PFSK-1 (cell line): ENCODE data around the gene VPS13D.

Experiments used
- TAF1 ChIP-seq: IDR thresholded peaks from 2 replicates; pipeline ENCODE4 v1.6.1; 2012; ENCODE audit warnings: low read length, control low read depth, borderline replicate concordance; ENCODE audit not compliant: insufficient read depth
- TF ChIP-seq, protein P1 (sequence below), 2 experiments: IDR thresholded peaks; 2 replicates each; pipeline versions ENCODE4 v1.6.1 to v1.8.0; 2011 to 2012; ENCODE audit warnings: low read depth in 2 of 2, low read length in 2 of 2, control low read depth in 1 of 2, inconsistent platforms in 1 of 2, mild to moderate bottlenecking in 1 of 2, moderate library complexity in 1 of 2; ENCODE audit not compliant: insufficient read depth in 1 of 2

GRCh38 chr1:12341667-12342066 is 111.8 kb downstream of the VPS13D start:
- TF ChIP-seq, protein P1, sequence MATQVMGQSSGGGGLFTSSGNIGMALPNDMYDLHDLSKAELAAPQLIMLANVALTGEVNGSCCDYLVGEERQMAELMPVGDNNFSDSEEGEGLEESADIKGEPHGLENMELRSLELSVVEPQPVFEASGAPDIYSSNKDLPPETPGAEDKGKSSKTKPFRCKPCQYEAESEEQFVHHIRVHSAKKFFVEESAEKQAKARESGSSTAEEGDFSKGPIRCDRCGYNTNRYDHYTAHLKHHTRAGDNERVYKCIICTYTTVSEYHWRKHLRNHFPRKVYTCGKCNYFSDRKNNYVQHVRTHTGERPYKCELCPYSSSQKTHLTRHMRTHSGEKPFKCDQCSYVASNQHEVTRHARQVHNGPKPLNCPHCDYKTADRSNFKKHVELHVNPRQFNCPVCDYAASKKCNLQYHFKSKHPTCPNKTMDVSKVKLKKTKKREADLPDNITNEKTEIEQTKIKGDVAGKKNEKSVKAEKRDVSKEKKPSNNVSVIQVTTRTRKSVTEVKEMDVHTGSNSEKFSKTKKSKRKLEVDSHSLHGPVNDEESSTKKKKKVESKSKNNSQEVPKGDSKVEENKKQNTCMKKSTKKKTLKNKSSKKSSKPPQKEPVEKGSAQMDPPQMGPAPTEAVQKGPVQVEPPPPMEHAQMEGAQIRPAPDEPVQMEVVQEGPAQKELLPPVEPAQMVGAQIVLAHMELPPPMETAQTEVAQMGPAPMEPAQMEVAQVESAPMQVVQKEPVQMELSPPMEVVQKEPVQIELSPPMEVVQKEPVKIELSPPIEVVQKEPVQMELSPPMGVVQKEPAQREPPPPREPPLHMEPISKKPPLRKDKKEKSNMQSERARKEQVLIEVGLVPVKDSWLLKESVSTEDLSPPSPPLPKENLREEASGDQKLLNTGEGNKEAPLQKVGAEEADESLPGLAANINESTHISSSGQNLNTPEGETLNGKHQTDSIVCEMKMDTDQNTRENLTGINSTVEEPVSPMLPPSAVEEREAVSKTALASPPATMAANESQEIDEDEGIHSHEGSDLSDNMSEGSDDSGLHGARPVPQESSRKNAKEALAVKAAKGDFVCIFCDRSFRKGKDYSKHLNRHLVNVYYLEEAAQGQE (IDR thresholded peaks at IDR 0.05; ENCODE audit: insufficient read depth in 1 of 2, low read depth in 2 of 2, low read length in 2 of 2) = no peak
- no peak for TF ChIP-seq TAF1
